HG03439 (cell line): ENCODE data around the gene MTUS2.
"Not testable (repeated sequence)": the region's sequence is repeated elsewhere in the genome, so short reads cannot be mapped to it uniquely, and the experiment has no call there.

Experiments used
- ATAC-seq: cut with Tn5 transposase; IDR thresholded peaks from one replicate; pipeline ENCODE4 v1.9.1; 2021; ENCODE audit warnings: mild to moderate bottlenecking, moderate library complexity; ENCODE audit not compliant: unreplicated experiment

MTUS2 gene

GRCh38 chr13:29156136-29156535, 336.0 kb downstream of the MTUS2 start:
- ATAC-seq: no peak

- ATAC-seq: no peak
These were observed 339.7 kb downstream of the MTUS2 start for GRCh38 chr13:29159871-29160270.

- no peak for ATAC-seq
These were observed 340.7 kb downstream of the MTUS2 start for GRCh38 chr13:29160862-29161261.

GRCh38 chr13:29161676-29162075, 341.5 kb downstream of the MTUS2 start:
- ATAC-seq: no peak

- no peak for ATAC-seq
These were observed 342.6 kb downstream of the MTUS2 start for GRCh38 chr13:29162638-29163235.

GRCh38 chr13:29164116-29164515, 344.0 kb downstream of the MTUS2 start:
- no peak for ATAC-seq

GRCh38 chr13:29165216-29165615, 345.1 kb downstream of the MTUS2 start:
- no peak for ATAC-seq

- no peak for ATAC-seq
These were observed 345.7 kb downstream of the MTUS2 start for GRCh38 chr13:29165840-29166239.

GRCh38 chr13:29170436-29171082, 350.4 kb downstream of the MTUS2 start:
- no peak for ATAC-seq

- no peak for ATAC-seq
These were observed 351.1 kb downstream of the MTUS2 start for GRCh38 chr13:29171244-29171643.

GRCh38 chr13:29174093-29174492, 354.0 kb downstream of the MTUS2 start:
- ATAC-seq: no peak

GRCh38 chr13:29175250-29175873, 355.2 kb downstream of the MTUS2 start:
- no peak for ATAC-seq

GRCh38 chr13:29180055-29180454, 359.9 kb downstream of the MTUS2 start:
- no peak for ATAC-seq

- ATAC-seq: no peak
These were observed 362.1 kb downstream of the MTUS2 start for GRCh38 chr13:29182216-29182615.

GRCh38 chr13:29185926-29186325, 365.8 kb downstream of the MTUS2 start:
- ATAC-seq: no peak

- ATAC-seq: no peak
These were observed 367.4 kb downstream of the MTUS2 start for GRCh38 chr13:29187584-29187983.

- no peak for ATAC-seq
These were observed 370.2 kb downstream of the MTUS2 start for GRCh38 chr13:29190298-29190697.

- no peak for ATAC-seq
These were observed 372.9 kb downstream of the MTUS2 start for GRCh38 chr13:29193083-29193482.

GRCh38 chr13:29195456-29195855, 375.3 kb downstream of the MTUS2 start:
- no peak for ATAC-seq

- ATAC-seq: peak; percentile 79
These were observed 376.4 kb downstream of the MTUS2 start for GRCh38 chr13:29196409-29197074.

- not testable (repeated sequence) for ATAC-seq
These were observed 382.6 kb downstream of the MTUS2 start for GRCh38 chr13:29202753-29203152.

- no peak for ATAC-seq
These were observed 384.5 kb downstream of the MTUS2 start for GRCh38 chr13:29204651-29205050.
